ENCODE data around the gene WASL.

DNA sequence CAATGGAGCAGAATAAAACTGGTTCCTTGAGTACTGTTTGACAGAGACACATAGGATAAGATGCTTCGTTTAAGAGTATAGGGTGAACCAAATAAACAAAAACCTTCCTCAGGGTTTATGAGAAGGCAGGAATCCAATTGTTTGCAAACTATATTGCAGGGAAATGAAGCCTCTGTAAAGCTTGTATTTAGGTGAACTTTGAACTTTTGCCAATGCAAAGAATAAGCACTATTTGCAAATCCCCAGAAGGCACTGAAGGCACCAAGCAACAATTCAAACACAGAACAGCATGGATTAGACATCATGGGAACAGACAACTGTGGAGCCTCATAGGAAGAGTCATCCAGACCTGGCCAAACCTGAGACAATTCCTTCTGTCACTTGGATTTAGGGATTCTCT, 47.1 kb upstream of the WASL start:
- no peak for TF ChIP-seq POLR2A (IDR thresholded peaks at IDR 0.05)
- TF ChIP-seq, protein P1, sequence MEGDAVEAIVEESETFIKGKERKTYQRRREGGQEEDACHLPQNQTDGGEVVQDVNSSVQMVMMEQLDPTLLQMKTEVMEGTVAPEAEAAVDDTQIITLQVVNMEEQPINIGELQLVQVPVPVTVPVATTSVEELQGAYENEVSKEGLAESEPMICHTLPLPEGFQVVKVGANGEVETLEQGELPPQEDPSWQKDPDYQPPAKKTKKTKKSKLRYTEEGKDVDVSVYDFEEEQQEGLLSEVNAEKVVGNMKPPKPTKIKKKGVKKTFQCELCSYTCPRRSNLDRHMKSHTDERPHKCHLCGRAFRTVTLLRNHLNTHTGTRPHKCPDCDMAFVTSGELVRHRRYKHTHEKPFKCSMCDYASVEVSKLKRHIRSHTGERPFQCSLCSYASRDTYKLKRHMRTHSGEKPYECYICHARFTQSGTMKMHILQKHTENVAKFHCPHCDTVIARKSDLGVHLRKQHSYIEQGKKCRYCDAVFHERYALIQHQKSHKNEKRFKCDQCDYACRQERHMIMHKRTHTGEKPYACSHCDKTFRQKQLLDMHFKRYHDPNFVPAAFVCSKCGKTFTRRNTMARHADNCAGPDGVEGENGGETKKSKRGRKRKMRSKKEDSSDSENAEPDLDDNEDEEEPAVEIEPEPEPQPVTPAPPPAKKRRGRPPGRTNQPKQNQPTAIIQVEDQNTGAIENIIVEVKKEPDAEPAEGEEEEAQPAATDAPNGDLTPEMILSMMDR (IDR thresholded peaks at IDR 0.05), result no peak

Measured in breast epithelium (tissue), 3 donors.